IPS DF 6.9 (cell line): ENCODE results near the gene TESK2.
A peak's percentile ranks its signal among the peaks of the same experiment; 100 is the strongest.

ENCODE experiments used
- DNase-seq: peaks from one replicate; pipeline ENCODE4 v3.0.0-alpha.2; 2013; ENCODE audit warnings: low read depth, low spot score
- H3K27ac ChIP-seq: one replicate; pipeline ENCODE4 v1.5.1; 2013; ENCODE audit warnings: low read length, control low read depth
- H3K27me3 ChIP-seq: 2 replicates; pipeline ENCODE4 v1.6.1; 2013; ENCODE audit warnings: mild to moderate bottlenecking, low read length; ENCODE audit not compliant: control insufficient read depth, insufficient read depth
- H3K36me3 ChIP-seq: 2 replicates; pipeline ENCODE4 v1.6.1; 2013; ENCODE audit warnings: low read length; ENCODE audit not compliant: control insufficient read depth, insufficient read depth
- H3K4me1 ChIP-seq: 2 replicates; pipeline ENCODE4 v1.6.1; 2013; ENCODE audit warnings: low read length; ENCODE audit not compliant: control insufficient read depth, insufficient read depth
- H3K4me3 ChIP-seq: 2 replicates; pipeline ENCODE4 v1.5.1; 2013; ENCODE audit warnings: mild to moderate bottlenecking, low read length
- H3K9me3 ChIP-seq: 2 replicates; pipeline ENCODE4 v1.6.1; 2013; ENCODE audit warnings: low read length, inconsistent platforms; ENCODE audit not compliant: control insufficient read depth, insufficient read depth
- WGBS: extraction: QIAGEN DNeasy Blood & Tissue Kit; methylation state at CpG from one replicate; pipeline ENCODE4 v1.1.7; 2013; ENCODE audit warnings: mixed read lengths, missing lambda C conversion rate; ENCODE audit not compliant: insufficient read length, insufficient coverage; 5-methylcytosine and 5-hydroxymethylcytosine counted together

Gene TESK2

GRCh38 chr1:45327644-45328515 lies 163.1 kb downstream of the TESK2 start:
- Histone ChIP-seq H3K4me3 (no peak overlapping the region; the same call in 1 of the 2 replicates), H3K9me3 (no peaks in the 10 kb centered on the region), H3K4me1 (peaks cover 9% of the 10 kb centered on the region; the same call in 1 of the 2 replicates), H3K27me3 (no peaks in the 10 kb centered on the region), H3K36me3 (peaks cover 20% of the 10 kb centered on the region), H3K27ac (no peak overlapping the region)
- no peak for DNase-seq
- WGBS, result no CpG with 5 or more reads among the region's 19 CpGs

- Histone ChIP-seq H3K4me1 (peaks cover 9% of the 10 kb centered on the region; the same call in 1 of the 2 replicates), H3K27me3 (no peaks in the 10 kb centered on the region), H3K9me3 (no peaks in the 10 kb centered on the region), H3K36me3 (peaks cover 11% of the 10 kb centered on the region), H3K4me3 (peak within 1 kb of the TSS; percentile 2; the same call in 1 of the 2 replicates), H3K27ac (no peak within 1 kb of the TSS)
- DNase-seq, result peak; percentile 75
- WGBS, result no CpG with 5 or more reads among the region's 96 CpGs
Observed at GRCh38 chr1:45326627-45327623, 164.0 kb downstream of the TESK2 start, which contains the start of gene HPDL. HPDL (plus strand) TSS chr1:45326895; CDS start chr1:45327149, 254 bp downstream.

DNA sequence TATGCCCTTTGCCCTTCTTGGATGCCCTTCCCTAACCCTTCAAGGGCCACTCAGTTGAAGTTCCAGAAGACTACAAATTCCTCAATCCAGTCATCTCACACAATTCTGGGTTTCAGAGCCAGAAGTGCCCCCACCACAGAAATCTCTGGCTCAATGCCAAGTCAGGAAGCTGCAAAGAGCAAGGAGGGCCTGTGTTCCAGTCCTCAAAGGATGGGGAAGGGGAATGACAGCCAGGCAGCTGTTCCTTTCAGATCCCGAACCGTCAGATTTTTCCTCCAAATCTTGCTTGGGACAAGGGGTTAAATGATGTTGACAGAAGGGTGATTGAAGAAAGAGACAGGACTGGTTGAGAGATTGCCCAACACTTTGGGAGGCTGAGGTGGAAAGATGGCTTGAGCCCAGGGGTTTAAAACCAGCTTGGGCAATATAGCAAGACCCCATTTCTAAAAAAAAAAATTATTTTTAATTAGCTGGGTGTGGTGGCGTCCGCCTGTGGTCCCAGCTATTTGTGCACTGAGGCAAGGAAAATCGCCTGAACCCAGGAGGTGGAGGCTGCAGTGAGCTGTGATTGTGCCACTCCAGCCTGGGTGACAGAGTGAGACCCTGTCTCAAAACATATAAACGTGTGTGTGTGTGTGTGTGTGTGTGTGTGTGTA lies 165.0 kb downstream of the TESK2 start:
- H3K27me3 ChIP-seq, result no peaks in the 10 kb centered on the region
- H3K4me3 ChIP-seq, result no peak overlapping the region
- no peak for DNase-seq
- H3K9me3 ChIP-seq, result no peaks in the 10 kb centered on the region
- peaks cover 9% of the 10 kb centered on the region; the same call in 1 of the 2 replicates for H3K4me1 ChIP-seq
- WGBS, result no CpG with 5 or more reads among the region's 6 CpGs
- H3K36me3 ChIP-seq, result peaks cover 4% of the 10 kb centered on the region
- H3K27ac ChIP-seq, result no peak overlapping the region

DNA sequence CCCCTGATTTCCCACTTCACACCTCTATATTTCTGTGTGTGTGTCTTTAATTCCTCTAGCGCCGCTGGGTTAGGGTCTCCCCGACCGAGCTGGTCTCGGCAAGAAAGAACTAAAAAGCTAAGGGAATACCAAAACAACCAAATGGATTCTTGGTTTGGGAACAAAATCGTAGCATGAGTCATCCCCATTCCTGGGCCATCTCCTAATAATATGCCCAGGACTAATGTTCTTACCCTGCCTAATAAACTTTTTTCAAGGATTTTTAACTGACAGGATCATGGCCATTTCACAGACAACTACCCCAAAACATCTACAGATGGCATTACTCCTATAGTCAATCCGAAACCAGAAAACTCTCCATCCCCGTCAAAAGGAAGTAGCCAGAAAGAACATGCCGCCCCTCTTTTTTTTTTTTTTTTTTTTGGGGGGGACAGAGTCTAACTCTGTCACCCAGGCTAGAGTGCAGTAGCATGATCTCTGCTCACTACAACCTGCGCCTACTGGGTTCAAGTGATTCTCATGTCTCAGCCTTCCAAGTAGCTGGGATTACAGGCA lies 168.4 kb downstream of the TESK2 start:
- WGBS, result no CpG with 5 or more reads among the region's 10 CpGs
- Histone ChIP-seq H3K27ac (no peak overlapping the region), H3K9me3 (no peaks in the 10 kb centered on the region), H3K4me1 (peaks cover 8% of the 10 kb centered on the region; the same call in 1 of the 2 replicates), H3K36me3 (0 out of 2 replicates have a peak, but pooled peaks cover 3% of the 10 kb centered on the region), H3K27me3 (no peaks in the 10 kb centered on the region), H3K4me3 (no peak overlapping the region)
- no peak for DNase-seq

DNA sequence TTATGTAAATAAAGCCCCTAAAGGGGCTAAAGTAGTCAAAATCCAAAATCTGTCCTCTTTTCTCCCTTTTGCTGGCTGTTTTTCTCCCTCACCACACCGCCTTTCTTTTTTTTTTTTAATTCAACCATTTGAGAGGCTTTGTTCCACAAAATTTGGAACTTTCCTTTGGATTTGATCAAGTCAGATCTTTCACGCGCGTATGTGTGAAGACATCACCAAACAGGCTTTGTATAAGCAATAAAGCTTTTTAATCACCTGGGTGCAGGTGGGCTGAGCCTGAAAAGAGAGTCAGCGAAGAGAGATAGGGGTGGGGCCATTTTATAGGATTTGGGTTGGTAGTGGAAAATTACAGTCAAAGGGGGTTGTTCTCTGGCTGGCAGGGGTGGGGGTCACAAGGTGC lies 169.5 kb downstream of the TESK2 start:
- Histone ChIP-seq H3K27me3 (no peaks in the 10 kb centered on the region), H3K4me3 (no peak overlapping the region), H3K27ac (no peak overlapping the region), H3K4me1 (peaks cover 4% of the 10 kb centered on the region; the same call in 1 of the 2 replicates), H3K36me3 (no peaks in the 10 kb centered on the region), H3K9me3 (no peaks in the 10 kb centered on the region)
- no peak for DNase-seq
- WGBS, result no CpG with 5 or more reads among the region's 5 CpGs

DNA sequence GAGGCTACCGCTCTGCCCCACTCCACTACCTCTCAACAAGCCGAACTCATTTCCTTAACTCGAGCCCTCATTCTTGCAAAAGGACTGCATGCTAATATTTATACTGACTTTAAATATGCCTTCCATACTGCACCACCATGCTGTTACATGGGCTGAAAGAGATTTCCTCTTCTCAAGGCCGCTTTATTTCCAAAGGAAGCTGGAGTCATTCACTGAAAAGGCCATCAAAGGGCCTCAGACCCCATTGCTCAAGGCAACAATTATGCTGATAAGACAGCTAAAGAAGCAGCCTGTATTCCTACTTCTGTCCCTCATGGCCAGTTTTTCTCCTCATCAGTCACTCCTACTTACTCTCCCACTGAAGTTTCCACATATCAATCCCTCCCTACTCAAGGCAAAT lies 171.2 kb downstream of the TESK2 start:
- Histone ChIP-seq H3K4me1 (peaks cover 3% of the 10 kb centered on the region; the same call in 1 of the 2 replicates), H3K36me3 (no peaks in the 10 kb centered on the region), H3K4me3 (no peak overlapping the region), H3K27me3 (no peaks in the 10 kb centered on the region), H3K9me3 (no peaks in the 10 kb centered on the region), H3K27ac (no peak overlapping the region)
- DNase-seq, result no peak
- no CpG with 5 or more reads among the region's 4 CpGs for WGBS

GRCh38 chr1:45317166-45317565 lies 173.8 kb downstream of the TESK2 start:
- DNase-seq, result no peak
- H3K4me1 ChIP-seq, result peaks cover 3% of the 10 kb centered on the region; the same call in 1 of the 2 replicates
- no peaks in the 10 kb centered on the region for H3K36me3 ChIP-seq
- H3K4me3 ChIP-seq, result no peak overlapping the region
- no peaks in the 10 kb centered on the region for H3K9me3 ChIP-seq
- H3K27ac ChIP-seq, result no peak overlapping the region
- H3K27me3 ChIP-seq, result no peaks in the 10 kb centered on the region
- no CpG with 5 or more reads among the region's 4 CpGs for WGBS

- Histone ChIP-seq H3K27me3 (no peaks in the 10 kb centered on the region), H3K9me3 (no peaks in the 10 kb centered on the region), H3K27ac (no peak overlapping the region), H3K4me3 (no peak overlapping the region), H3K36me3 (no peaks in the 10 kb centered on the region), H3K4me1 (peaks cover 2% of the 10 kb centered on the region; the same call in 1 of the 2 replicates)
- DNase-seq, result no peak
- WGBS, result no CpG with 5 or more reads among the region's 3 CpGs
Observed at GRCh38 chr1:45314266-45314665, 176.7 kb downstream of the TESK2 start.

- Histone ChIP-seq H3K36me3 (no peaks in the 10 kb centered on the region), H3K9me3 (no peaks in the 10 kb centered on the region), H3K4me1 (peaks cover 6% of the 10 kb centered on the region), H3K27me3 (no peaks in the 10 kb centered on the region), H3K4me3 (no peak overlapping the region), H3K27ac (no peak overlapping the region)
- WGBS, result no CpG with 5 or more reads among the region's 3 CpGs
- no peak for DNase-seq
Observed at GRCh38 chr1:45306905-45307304, 184.1 kb downstream of the TESK2 start.
